GM15510 (cell line): Measurements from ENCODE around the gene SLC27A3.

ENCODE experiments used
- POLR2A ChIP-seq: IDR thresholded peaks from 3 replicates; pipeline ENCODE4 v1.6.1; 2011; ENCODE audit warnings: borderline replicate concordance; ENCODE audit not compliant: insufficient read length; ENCODE audit errors: extremely low read depth

Gene SLC27A3

GRCh38 chr1:153773096-153773921 is 1.9 kb upstream of the SLC27A3 start:
- TF ChIP-seq POLR2A, result no peak

- no peak for TF ChIP-seq POLR2A
These were observed 1.1 kb upstream of the SLC27A3 start for GRCh38 chr1:153774026-153774595.

GRCh38 chr1:153775458-153776327 is 486 bp downstream of the SLC27A3 start:
- peak; percentile 51 for TF ChIP-seq POLR2A

GRCh38 chr1:153776352-153776751 is 1.1 kb downstream of the SLC27A3 start:
- TF ChIP-seq POLR2A, result no peak

DNA sequence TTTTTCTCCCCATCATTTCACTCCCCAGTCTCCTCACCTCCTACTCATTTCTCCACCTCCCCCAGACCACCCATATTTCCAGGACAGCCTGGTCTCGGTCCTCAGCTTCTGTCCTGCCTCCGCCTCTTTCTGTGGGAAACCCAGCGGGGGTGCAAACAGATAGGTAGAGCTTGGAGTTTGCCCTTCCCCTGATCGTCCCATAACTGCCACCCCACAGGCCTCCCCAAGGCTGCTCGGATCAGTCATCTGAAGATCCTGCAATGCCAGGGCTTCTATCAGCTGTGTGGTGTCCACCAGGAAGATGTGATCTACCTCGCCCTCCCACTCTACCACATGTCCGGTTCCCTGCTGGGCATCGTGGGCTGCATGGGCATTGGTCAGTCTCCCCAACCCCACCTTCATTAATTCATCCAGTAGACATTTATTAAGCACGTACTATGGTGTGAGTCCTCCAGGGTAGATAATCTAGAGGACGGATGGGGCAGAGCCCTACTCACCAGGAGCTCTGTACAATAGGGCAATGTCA is 1.7 kb downstream of the SLC27A3 start:
- TF ChIP-seq POLR2A, result no peak

DNA sequence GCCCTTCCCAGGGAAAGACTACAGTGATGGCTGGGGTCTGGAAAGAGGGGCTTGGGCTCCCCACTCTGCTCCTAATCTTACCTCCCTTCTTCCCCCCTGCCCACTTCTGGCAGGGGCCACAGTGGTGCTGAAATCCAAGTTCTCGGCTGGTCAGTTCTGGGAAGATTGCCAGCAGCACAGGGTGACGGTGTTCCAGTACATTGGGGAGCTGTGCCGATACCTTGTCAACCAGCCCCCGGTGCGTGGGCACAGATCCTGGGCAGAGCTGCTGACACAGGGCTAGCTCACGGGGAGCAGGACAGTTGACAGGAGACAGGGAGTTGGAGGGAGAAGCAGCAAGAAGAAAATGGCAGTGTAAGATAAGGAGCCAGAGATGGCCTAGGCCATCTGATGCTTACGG is 2.4 kb downstream of the SLC27A3 start:
- TF ChIP-seq POLR2A, result no peak

DNA sequence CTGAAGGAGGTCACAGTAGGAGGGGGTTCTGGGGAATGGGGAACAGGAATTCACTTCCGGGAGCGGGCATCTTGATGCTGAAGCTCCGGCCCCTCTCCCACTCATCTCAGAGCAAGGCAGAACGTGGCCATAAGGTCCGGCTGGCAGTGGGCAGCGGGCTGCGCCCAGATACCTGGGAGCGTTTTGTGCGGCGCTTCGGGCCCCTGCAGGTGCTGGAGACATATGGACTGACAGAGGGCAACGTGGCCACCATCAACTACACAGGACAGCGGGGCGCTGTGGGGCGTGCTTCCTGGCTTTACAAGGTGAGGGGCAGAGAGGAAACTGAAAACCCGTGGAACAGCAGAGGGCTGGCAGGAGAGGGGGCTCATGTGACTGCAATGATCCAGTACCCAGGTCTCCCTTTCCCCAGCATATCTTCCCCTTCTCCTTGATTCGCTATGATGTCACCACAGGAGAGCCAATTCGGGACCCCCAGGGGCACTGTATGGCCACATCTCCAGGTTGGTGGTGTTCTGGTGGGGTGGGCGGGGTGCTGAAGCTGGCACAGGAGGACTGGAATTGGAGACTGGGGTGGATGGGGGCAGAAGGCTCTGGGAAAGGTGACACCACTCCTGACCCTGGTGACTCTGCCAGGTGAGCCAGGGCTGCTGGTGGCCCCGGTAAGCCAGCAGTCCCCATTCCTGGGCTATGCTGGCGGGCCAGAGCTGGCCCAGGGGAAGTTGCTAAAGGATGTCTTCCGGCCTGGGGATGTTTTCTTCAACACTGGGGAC is 3.0 kb downstream of the SLC27A3 start:
- no peak for TF ChIP-seq POLR2A

DNA sequence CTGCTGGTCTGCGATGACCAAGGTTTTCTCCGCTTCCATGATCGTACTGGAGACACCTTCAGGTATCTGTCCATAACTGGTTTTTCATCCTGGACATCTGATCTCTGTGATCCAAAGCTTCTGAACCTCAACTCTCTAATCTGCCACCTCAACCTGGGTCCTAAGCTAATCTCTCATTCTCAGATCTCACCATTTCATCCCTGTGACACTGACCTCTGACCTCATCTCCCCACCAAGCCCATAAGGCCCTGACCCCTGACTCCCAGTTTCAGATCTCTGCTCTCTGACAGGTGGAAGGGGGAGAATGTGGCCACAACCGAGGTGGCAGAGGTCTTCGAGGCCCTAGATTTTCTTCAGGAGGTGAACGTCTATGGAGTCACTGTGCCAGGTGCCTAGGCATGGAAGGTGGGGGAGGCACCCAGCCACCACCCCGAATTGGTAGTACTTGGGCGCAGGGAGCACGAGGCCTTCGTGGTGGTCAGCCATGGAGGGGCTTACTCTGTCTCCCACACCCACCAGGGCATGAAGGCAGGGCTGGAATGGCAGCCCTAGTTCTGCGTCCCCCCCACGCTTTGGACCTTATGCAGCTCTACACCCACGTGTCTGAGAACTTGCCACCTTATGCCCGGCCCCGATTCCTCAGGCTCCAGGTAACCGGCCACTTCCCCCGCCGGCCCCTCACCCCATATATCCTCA is 3.8 kb downstream of the SLC27A3 start:
- TF ChIP-seq POLR2A, result no peak

- TF ChIP-seq POLR2A, result no peak
These were observed 4.8 kb downstream of the SLC27A3 start for GRCh38 chr1:153779781-153780541.

GRCh38 chr1:153780551-153780950 is 5.3 kb downstream of the SLC27A3 start:
- no peak for TF ChIP-seq POLR2A

GRCh38 chr1:153783233-153784190 is 8.3 kb downstream of the SLC27A3 start:
- peak; percentile 96 for TF ChIP-seq POLR2A

- no peak for TF ChIP-seq POLR2A
These were observed 11.0 kb downstream of the SLC27A3 start for GRCh38 chr1:153786038-153786790.

DNA sequence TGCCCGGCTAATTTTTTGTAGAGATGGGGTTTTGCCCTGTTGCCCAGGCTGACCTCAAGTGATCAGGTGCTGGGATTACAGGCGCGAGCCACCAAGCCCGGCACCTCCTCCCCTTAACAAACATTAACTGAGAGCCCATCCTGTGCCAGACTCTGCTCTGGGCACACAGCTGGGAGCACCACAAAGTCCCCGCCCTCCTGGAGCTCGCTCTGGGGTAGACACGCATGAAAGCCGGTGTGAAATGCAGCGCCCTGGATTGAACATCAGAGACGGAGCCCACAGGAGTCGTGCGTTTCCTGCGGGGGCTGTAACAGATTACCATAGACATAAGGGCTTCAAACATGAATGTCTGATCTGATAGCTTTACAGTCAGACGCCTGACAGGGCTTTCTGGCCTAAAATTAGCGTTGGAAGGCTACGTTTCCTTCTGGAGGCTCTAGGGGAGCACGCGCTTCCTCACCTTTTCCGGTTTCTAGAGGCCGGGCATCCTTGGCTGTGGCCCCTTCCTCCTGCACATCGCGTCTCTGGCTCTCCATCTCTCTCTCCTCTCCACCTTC is 14.3 kb downstream of the SLC27A3 start:
- TF ChIP-seq POLR2A, result no peak
